Measurements from ENCODE around the gene PLOD1.

PLOD1 gene

GRCh38 chr1:11979851-11980675 lies 45.5 kb downstream of the PLOD1 start, which contains the start of gene MFN2 (continued):
- no peak for TF ChIP-seq ZNF529 (tag by site-specific recombination; IDR thresholded peaks at IDR 0.05; ENCODE audit: insufficient replicate concordance)
- TF ChIP-seq ZNF433 (tag by site-specific recombination; IDR thresholded peaks at IDR 0.05; ENCODE audit: low read depth): no peak
- TF ChIP-seq ZNF501 (tag by site-specific recombination; IDR thresholded peaks at IDR 0.05): peak; percentile 88
- TF ChIP-seq ZNF670 (tag by site-specific recombination; IDR thresholded peaks at IDR 0.05; ENCODE audit: low read depth): no peak
- TF ChIP-seq ZNF324 (tag by site-specific recombination; IDR thresholded peaks at IDR 0.05): peak; percentile 89; the same call in 1 of the 2 replicates
- no peak for TF ChIP-seq ZNF623 (tag by site-specific recombination; IDR thresholded peaks at IDR 0.05)
- TF ChIP-seq ZNF404 (tag by site-specific recombination; IDR thresholded peaks at IDR 0.05): no peak
- TF ChIP-seq BCL11A (tag by site-specific recombination; IDR thresholded peaks at IDR 0.05; ENCODE audit: low read depth): peak; percentile 75
- TF ChIP-seq PRDM6 (tag by site-specific recombination; IDR thresholded peaks at IDR 0.05): no peak
- no peak for TF ChIP-seq SCRT2 (tag by site-specific recombination; IDR thresholded peaks at IDR 0.05)
- no peak for TF ChIP-seq ZNF792 (tag by site-specific recombination; IDR thresholded peaks at IDR 0.05)
- TF ChIP-seq ZBTB48 (tag by site-specific recombination; IDR thresholded peaks at IDR 0.05): no peak; the same call in none of the 2 replicates
- peak; percentile 17; the same call in 1 of the 2 replicates for TF ChIP-seq WT1 (tag by site-specific recombination; IDR thresholded peaks at IDR 0.05)
- TF ChIP-seq ZBTB21 (tag by site-specific recombination; IDR thresholded peaks at IDR 0.05): peak; percentile 89
- TF ChIP-seq ZNF350 (tag by site-specific recombination; IDR thresholded peaks at IDR 0.05): no peak
- no peak for TF ChIP-seq ZNF174 (tag by site-specific recombination; IDR thresholded peaks at IDR 0.05)
- TF ChIP-seq ZNF621 (tag by site-specific recombination; IDR thresholded peaks at IDR 0.05): no peak
- TF ChIP-seq ZNF223 (tag by site-specific recombination; IDR thresholded peaks at IDR 0.05): no peak
- TF ChIP-seq ZNF274 (IDR thresholded peaks at IDR 0.05; ENCODE audit: low read length): no peak
- no peak for TF ChIP-seq ZNF274 (tag by site-specific recombination; IDR thresholded peaks at IDR 0.05; ENCODE audit: borderline replicate concordance)
- no peak for TF ChIP-seq ZNF544 (tag by site-specific recombination; IDR thresholded peaks at IDR 0.05)
- peak; percentile 66 for TF ChIP-seq ZNF610 (tag by site-specific recombination; IDR thresholded peaks at IDR 0.05; ENCODE audit: borderline replicate concordance)
- TF ChIP-seq ZBTB8A (tag by site-specific recombination; IDR thresholded peaks at IDR 0.05): peak; percentile 62

- Histone ChIP-seq H3K36me3 (ENCODE audit: control insufficient read depth in 2 of 2, insufficient read depth in 1 of 2, low read length in 2 of 2) (peaks cover 9 to 42% of the 10 kb centered on the region in 2 experiments; a peak in 2 of 3 replicates), H3K4me3 (ENCODE audit: low read depth, low read length) (peak overlapping the region; percentile 97), H3K9me3 (ENCODE audit: control insufficient read depth, insufficient read depth, low read depth, low read length) (no peaks in the 10 kb centered on the region), H3K4me1 (ENCODE audit: control insufficient read depth, insufficient read depth, low read length) (0 out of 2 replicates have a peak, but pooled peaks cover 4% of the 10 kb centered on the region), H3K27ac (ENCODE audit: extremely low read depth, low read depth, low read length) (peak overlapping the region; percentile 67)
- CTCF ChIA-PET: interaction anchor here (1.0 to 1.3 kb wide), 2 partner anchors 21 to 71 kb away, joined by 3 to 4 read pairs; no protein-coding TSS in a partner anchor
- POLR2A ChIA-PET: interaction anchor here (1.0 to 4.3 kb wide), 5 partner anchors 13 to 177 kb away, joined by 3 to 57 read pairs (median 5); partner anchors contain the start of gene MIIP
- no peak for TF ChIP-seq ZNF433 (tag by site-specific recombination; IDR thresholded peaks at IDR 0.05; ENCODE audit: low read depth)
- no peak for TF ChIP-seq ZNF488 (tag by site-specific recombination; IDR thresholded peaks at IDR 0.05)
- no peak for TF ChIP-seq ZNF837 (tag by site-specific recombination; IDR thresholded peaks at IDR 0.05)
- no peak for TF ChIP-seq ZNF394 (tag by site-specific recombination; IDR thresholded peaks at IDR 0.05; ENCODE audit: borderline replicate concordance)
- TF ChIP-seq INSM2 (tag by site-specific recombination; IDR thresholded peaks at IDR 0.05): 0 out of 2 replicates have a peak, but pooled peaks have one; percentile 7
- TF ChIP-seq ZNF239 (tag by site-specific recombination; IDR thresholded peaks at IDR 0.05): 0 out of 2 replicates have a peak, but pooled peaks have one; percentile 6
- TF ChIP-seq ZNF280C (tag by site-specific recombination; IDR thresholded peaks at IDR 0.05): no peak
- TF ChIP-seq TRIM28 (IDR thresholded peaks at IDR 0.05; ENCODE audit: borderline replicate concordance, low read length): no peak
- TF ChIP-seq ZSCAN16 (tag by site-specific recombination; IDR thresholded peaks at IDR 0.05): 0 out of 2 replicates have a peak, but pooled peaks have one; percentile 3
- TF ChIP-seq OVOL3 (tag by site-specific recombination; IDR thresholded peaks at IDR 0.05): no peak
- no peak for TF ChIP-seq ZNF16 (tag by site-specific recombination; IDR thresholded peaks at IDR 0.05; ENCODE audit: low read depth)
Measured at GRCh38 chr1:11980676-11980972, 46.1 kb downstream of the PLOD1 start.
